Activated CD8-positive, alpha-beta memory T cell treated with anti-CD3 and anti-CD28 coated beads, Interleukin-2, amount 50 U/mL, for 48 hours (primary cell): ENCODE measurements around the gene P2RX2.

Source experiments
- DNase-seq: peaks from one replicate; pipeline ENCODE4 v3.0.0-alpha.2; 2020

P2RX2 gene

GRCh38 chr12:132604151-132604618 is 14.4 kb upstream of the P2RX2 start:
- no peak for DNase-seq

DNA sequence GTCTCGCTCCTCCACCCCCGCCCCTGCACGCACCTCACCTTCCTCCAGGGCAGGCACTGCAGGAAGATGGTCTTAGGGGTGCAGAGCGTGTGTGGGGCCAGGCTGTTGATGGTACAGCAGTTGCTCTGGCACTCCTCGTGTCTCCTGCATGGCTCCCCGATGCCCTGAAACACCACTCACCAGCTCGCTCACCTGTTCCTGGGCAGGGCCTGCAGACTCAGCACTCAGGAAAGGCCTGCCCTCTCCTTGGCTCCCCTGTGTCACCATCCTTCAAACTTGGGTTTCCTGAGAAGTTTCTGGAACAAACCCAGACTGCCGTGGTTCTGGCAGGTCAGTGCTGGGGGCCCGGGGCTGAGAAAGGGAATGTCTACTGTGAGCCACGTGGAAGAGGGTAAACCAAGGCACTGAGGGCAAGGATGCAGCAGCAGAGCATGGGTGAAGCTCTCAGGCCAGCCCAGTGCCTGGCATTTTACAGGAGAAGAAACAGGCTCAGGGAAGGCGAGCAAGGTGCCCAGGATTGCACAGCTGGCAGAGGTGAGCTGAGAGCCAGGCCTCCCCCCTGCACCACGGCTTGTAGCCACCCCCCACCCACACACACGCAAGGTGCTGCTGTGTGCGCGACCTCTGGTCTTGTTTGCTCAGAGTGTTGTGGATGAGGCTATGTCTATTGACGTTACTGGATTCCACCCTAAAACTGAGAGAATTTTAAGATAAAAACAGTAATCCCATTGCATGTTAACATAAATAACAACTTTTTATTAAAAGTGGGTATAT is 13.7 kb upstream of the P2RX2 start:
- no peak for DNase-seq

- DNase-seq = no peak
These were observed 12.7 kb upstream of the P2RX2 start for GRCh38 chr12:132605892-132606291.

- DNase-seq = no peak
These were observed 12.1 kb upstream of the P2RX2 start for GRCh38 chr12:132606466-132606865.

DNA sequence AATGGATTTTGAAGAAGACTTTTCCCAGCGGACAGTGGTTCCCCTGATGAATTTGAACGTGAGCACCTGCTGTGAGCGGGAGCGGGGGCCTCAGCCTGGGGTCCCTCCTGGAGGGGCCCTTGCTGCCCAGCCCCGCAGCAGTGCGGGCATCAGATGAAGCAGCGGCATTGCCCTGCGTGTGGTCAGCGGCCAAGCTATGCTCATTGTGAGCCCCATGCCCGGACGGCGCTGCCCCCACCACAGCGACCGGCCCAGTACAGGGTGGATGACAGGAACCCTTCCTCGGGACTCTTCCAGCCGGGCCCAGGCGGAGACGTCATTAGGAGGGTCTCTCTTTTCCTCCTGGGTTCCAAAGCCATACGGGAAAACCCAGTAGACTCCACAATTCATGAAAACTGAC is 11.6 kb upstream of the P2RX2 start:
- DNase-seq = no peak

GRCh38 chr12:132608231-132609171 is 10.1 kb upstream of the P2RX2 start:
- DNase-seq = no peak

- DNase-seq = no peak
These were observed 8.4 kb upstream of the P2RX2 start, which contains the start of gene LRCOL1 for GRCh38 chr12:132610051-132610759. LRCOL1 (minus strand) TSS chr12:132610582; CDS start chr12:132606251, 4,331 bp downstream.

DNA sequence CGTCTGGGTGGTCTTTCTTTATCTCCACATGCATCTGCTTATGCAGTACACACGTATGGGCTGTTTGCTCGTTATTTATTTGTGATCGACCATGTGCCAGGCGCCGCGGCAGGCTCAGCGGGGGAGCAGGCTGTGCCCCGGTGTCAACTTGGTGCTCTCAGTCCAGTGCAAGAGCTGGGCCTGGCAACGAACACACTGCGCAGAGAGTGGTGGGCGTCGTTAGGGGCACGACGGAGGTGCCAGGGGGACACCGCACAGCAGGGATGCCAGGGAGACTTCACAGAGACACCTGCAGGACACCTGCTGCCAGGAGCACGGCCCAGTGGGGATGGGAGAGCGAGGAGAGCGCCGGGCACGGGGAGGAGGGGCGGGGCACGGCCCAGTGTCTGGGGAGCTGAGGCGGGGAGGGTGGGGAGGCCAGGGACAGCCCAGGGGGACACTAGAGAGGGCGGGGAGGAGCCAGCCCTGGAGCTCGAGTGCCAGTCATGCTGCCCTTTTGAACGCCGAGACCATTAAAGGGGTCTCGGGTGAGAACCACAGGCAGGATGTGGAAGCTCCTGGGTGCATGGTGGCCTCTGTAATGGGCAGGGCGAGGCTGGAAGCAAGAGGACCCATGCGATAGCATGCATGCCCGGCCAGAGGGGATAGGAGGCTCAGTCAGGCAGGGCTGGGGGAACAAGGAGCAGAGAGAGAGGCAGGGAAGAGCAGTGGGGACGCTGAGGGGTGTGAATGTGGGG is 7.5 kb upstream of the P2RX2 start:
- DNase-seq = no peak

GRCh38 chr12:132611620-132612019 is 7.0 kb upstream of the P2RX2 start:
- DNase-seq = no peak

- DNase-seq = no peak
These were observed 4.5 kb upstream of the P2RX2 start for GRCh38 chr12:132614029-132614428.

DNA sequence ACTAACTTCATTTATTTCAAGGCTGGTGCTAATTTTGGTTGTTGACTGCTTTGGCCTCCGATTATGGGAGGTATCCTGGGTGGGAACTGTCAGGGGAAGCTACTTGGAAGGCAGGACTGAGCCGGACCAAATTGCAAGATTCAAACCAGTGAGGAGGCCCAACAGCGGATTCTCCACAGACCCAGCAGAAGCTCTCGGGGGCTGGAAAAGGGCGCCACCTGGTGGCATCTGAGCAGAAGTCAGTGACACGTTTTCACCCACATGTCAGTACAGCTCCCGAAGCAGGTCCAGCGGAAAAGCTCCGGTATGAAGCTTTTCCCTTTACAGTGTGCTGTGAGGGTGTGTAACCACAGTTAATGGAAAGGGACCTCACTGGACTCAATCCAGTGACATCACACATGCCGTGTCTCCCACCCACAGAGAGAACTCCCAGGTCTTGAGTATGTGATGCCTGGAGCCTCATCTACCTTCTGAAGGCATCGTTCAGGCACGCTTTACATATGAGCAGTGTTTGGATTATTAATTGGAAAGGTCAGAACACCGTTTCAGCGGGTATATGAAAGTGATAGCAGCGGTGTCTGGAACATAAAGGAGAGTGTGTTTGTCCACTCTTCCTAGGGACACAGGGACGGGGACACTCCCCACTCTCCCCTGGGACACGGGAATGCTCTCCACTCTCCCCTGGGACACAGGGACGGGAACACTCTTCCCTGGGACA is 3.6 kb upstream of the P2RX2 start:
- peak; percentile 92 for DNase-seq

DNA sequence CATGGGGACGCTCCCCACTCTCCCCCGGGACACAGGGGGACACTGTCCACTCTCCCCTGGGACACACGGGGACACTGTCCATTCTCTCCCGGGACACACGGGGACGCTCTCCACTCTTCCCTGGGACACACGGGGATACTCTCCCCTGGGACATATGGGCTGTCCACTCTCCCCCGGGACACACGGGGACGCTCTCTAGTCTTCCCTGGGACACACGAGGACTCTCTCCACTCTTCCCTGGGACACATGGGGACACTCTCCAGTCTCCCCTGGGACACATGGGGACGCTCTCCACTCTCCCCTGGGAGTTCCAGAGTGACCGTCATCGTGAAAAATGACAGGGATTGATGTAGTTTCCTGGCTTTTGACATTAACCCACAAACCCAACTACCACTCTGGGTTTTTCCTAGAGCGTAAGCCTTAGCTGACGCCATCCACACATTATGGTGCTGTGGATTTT is 3.0 kb upstream of the P2RX2 start:
- DNase-seq = no peak

- DNase-seq = no peak
These were observed 1.4 kb upstream of the P2RX2 start for GRCh38 chr12:132617135-132617701.

GRCh38 chr12:132617822-132618682 is 524 bp upstream of the P2RX2 start:
- DNase-seq = no peak

DNA sequence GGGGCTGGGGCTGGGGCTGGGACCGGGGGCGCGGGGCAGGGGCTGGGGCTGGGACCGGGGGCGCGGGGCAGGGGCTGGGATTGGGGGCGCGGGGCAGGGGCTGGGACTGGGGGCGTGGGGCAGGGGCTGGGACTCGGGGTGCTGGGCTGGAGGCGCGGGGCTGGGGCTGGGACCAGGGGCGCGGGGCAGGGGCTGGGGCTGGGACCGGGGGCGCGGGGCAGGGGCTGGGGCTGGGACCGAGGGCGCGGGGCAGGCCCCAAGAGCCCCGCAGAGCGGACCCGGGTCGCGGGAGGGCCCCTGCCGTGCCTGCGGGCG is 452 bp downstream of the P2RX2 start:
- no peak for DNase-seq

DNA sequence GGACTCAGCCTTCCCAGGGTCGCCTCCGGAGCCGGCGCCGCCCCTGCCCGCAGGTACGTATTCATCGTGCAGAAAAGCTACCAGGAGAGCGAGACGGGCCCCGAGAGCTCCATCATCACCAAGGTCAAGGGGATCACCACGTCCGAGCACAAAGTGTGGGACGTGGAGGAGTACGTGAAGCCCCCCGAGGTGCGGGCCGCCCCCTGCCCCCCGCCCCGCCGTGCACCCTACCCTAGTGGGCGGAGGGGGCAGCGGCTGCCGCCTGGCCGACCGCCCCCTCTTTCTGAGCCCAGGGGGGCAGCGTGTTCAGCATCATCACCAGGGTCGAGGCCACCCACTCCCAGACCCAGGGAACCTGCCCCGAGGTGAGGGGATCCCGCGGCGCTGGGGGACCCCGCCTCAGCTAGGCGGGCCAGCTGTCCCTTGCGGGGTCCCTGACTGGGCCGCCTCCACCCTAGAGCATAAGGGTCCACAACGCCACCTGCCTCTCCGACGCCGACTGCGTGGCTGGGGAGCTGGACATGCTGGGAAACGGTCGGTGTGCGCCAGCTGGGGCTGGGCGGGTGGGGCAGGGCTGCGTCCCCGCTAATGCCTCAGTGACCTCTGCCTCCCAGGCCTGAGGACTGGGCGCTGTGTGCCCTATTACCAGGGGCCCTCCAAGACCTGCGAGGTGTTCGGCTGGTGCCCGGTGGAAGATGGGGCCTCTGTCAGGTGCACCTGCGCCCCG is 973 bp downstream of the P2RX2 start:
- DNase-seq = no peak

GRCh38 chr12:132620113-132620898 is 1.7 kb downstream of the P2RX2 start:
- no peak for DNase-seq

DNA sequence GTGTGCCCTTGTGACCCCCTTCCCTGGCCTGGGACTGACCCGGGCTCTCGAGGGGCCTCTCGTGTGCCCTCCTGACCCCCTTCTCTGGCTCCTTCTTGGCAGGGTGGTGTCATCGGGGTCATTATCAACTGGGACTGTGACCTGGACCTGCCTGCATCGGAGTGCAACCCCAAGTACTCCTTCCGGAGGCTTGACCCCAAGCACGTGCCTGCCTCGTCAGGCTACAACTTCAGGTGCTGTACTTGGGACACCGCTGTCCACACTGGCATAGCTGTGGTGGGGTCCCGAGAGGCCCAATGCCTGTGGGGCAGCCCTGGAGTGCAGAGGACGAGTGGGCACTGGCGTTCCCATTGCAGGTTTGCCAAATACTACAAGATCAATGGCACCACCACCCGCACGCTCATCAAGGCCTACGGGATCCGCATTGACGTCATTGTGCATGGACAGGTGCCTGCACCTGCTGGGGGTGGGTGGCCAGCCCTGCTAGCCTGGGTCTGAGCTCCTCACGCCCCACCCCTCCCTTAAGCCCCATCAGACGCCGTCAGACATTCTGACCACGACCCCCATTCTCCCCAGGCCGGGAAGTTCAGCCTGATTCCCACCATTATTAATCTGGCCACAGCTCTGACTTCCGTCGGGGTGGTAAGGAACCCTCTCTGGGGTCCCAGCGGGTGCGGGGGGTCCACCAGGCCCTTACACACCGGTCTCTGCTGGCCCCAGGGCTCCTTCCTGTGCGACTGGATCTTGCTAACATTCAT is 2.5 kb downstream of the P2RX2 start:
- no peak for DNase-seq
